T-helper 17 cell (primary cell): ENCODE measurements around the gene MOAP1. TPM values are rescaled to one million over a fixed set of nuclear protein-coding genes. Genes with fewer than 3 reads are reported as not detected.
"Not testable (repeated sequence)": the region's sequence is repeated elsewhere in the genome, so short reads cannot be mapped to it uniquely, and the experiment has no call there.

ENCODE experiments used
- ATAC-seq: fragments of 150-1000 bp; cut with Tn5 transposase; 2 replicates; pipeline ENCODE4 v1.10.0; 2021; ENCODE audit warnings: mild to moderate bottlenecking, moderate library complexity
- DNase-seq, 3 donors: peaks; one replicate each; pipeline versions ENCODE4 v3.0.0 to v3.0.0-alpha.2; 2020 to 2021
- H3K9me3 ChIP-seq: one replicate; pipeline ENCODE4 v1.7.0; 2013; ENCODE audit warnings: low read length, mild to moderate bottlenecking; ENCODE audit not compliant: control insufficient read depth, poor library complexity, severe bottlenecking
- H3K27ac Mint-ChIP-seq: one replicate; pipeline ENCODE4 v1.8.0; 2022; ENCODE audit warnings: mild to moderate bottlenecking, moderate library complexity, mixed read lengths
- H3K27me3 Mint-ChIP-seq: one replicate; pipeline ENCODE4 v1.8.0; 2022; ENCODE audit warnings: mixed read lengths
- H3K36me3 Mint-ChIP-seq: one replicate; pipeline ENCODE4 v1.8.0; 2022; ENCODE audit warnings: low read depth, mixed read lengths
- H3K4me1 Mint-ChIP-seq: one replicate; pipeline ENCODE4 v1.8.0; 2022; ENCODE audit warnings: mild to moderate bottlenecking, mixed read lengths
- H3K4me3 Mint-ChIP-seq: one replicate; pipeline ENCODE4 v1.8.0; 2022; ENCODE audit warnings: mild to moderate bottlenecking, moderate library complexity, mixed read lengths
- total RNA-seq, 4 donors: library from RNA in 2 of 4; stranded (reverse) in 2 of 4; gene quantifications; one replicate each; pipeline ENCODE4 v1.2.3 and lab custom pipeline; 2022 to 2026

MOAP1 gene
- total RNA-seq, 2 donors from 2014 or later, result 70.5 to 91.5 TPM

DNA sequence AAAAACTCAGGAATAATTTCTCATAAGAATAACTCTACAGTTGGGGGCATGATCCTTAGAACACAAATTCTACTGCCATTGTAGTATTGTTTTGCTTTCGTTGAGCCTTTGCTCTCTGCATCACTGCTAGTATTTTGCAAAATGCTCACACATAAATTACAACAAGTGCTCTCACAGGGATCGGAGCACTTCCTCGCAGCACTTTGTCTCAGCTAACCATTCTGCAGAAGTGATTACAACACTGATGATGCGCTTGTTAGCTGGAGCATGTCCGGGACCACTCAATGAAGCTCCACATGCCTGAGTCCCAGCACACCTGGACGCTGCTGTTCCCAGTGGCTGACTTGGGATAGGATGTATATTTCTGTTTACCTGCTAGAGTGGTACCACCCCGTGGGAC lies 31.6 kb downstream of the MOAP1 start:
- ATAC-seq, result no peak
- Mint-ChIP-seq H3K36me3 (no peaks in the 10 kb centered on the region), H3K27ac (no peak overlapping the region), H3K27me3 (peaks cover 6% of the 10 kb centered on the region), H3K4me3 (no peak overlapping the region), H3K4me1 (peaks cover 6% of the 10 kb centered on the region)
- no peak for DNase-seq
- H3K9me3 ChIP-seq, result no peaks in the 10 kb centered on the region

DNA sequence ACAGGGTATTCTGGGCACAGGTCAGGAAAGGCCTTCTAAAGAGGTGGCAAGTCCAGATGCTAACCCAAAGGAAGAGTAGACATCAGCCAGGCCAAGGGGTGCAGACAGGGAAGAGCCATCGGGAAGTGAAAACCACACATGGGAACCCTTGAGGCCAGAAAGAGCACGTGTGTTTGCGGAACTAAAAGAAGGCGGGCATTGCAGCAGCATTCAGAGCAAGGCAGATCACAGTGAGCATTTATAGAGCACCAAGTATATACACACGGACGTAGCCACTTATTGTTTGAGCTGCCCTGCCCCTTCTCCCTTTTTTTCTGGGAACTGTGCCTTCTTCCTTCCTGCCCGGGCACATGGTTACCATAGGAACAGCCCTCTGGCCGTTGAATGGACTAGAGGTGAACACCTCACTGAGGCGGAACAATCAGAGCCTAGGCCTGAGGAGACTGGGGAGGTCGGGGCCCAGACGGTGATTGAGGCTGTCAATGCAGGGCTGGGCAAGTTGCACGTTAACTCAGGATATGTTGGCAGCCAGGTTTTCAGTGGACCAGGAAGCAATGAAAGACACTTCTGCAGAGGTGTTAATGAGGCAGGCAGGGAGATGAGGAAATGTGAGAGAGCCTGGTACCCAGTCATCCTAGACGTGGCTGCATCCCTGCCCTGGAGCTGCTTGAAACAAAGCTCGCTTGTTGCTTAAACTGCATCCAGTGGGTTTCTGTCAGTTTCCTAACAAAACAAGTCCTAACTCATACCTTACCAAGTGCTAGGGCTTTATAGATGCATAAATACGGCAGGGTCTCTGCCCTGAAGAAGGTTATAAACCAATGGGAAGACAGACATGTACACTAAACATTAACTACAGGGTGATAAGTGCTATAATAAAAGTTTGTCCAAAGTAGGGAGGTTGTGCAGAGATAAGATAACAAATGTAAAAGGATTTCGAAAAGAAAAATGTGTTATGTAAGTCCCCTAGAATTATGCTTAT lies 34.2 kb downstream of the MOAP1 start:
- Mint-ChIP-seq H3K4me3 (no peak overlapping the region), H3K27me3 (peaks cover 11% of the 10 kb centered on the region), H3K27ac (no peak overlapping the region), H3K36me3 (no peaks in the 10 kb centered on the region), H3K4me1 (peaks cover 9% of the 10 kb centered on the region)
- DNase-seq (no peak), ATAC-seq (no peak)
- H3K9me3 ChIP-seq, result no peaks in the 10 kb centered on the region

DNA sequence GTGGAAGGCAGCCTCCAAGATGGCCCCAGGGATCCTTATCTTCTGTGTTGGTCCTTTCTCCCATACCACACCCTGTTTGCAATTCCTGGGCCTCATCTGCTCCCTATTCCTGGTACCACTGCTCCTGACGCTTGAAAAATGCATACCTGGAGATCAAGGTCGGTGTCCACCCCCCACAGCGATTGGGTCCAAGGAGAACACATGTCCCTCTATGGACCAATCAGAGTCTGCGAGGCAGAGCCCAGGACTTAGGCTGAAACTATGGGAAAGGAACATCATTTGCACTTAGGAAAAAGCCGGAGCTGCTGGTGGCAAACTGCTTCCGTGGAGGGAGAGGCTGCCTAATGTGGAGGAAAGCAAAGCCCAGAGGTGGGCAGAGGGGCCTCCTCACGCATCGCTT lies 35.7 kb downstream of the MOAP1 start:
- Mint-ChIP-seq H3K36me3 (no peaks in the 10 kb centered on the region), H3K4me1 (peaks cover 9% of the 10 kb centered on the region), H3K27me3 (peaks cover 11% of the 10 kb centered on the region), H3K27ac (no peak overlapping the region), H3K4me3 (no peak overlapping the region)
- no peaks in the 10 kb centered on the region for H3K9me3 ChIP-seq
- DNase-seq, result no peak
- ATAC-seq, result no peak

DNA sequence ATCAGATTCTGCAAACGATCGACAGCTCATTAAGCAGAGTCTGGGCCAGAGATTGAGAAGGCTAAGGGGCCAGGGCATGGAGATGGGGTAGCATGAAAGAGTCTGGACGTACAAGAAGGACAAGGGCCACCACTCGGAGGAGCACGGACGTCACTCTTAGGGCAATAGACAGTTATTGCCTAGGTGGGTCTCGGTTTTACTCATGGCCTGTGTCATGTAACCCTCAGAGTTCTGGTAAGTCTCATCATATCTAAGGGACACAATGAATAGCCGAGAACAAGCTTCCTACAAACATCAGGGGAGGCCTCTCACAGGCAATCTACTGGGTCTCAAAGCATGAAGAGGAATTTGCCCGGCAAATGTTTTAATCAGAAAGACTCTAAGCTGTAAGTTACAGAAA lies 38.6 kb downstream of the MOAP1 start:
- DNase-seq, result no peak
- H3K27ac Mint-ChIP-seq, result peak overlapping the region; percentile 41
- no peak overlapping the region for H3K4me3 Mint-ChIP-seq
- no peaks in the 10 kb centered on the region for H3K36me3 Mint-ChIP-seq
- peaks cover 7% of the 10 kb centered on the region for H3K4me1 Mint-ChIP-seq
- peaks cover 11% of the 10 kb centered on the region for H3K27me3 Mint-ChIP-seq
- no peak for ATAC-seq
- H3K9me3 ChIP-seq, result no peaks in the 10 kb centered on the region

DNA sequence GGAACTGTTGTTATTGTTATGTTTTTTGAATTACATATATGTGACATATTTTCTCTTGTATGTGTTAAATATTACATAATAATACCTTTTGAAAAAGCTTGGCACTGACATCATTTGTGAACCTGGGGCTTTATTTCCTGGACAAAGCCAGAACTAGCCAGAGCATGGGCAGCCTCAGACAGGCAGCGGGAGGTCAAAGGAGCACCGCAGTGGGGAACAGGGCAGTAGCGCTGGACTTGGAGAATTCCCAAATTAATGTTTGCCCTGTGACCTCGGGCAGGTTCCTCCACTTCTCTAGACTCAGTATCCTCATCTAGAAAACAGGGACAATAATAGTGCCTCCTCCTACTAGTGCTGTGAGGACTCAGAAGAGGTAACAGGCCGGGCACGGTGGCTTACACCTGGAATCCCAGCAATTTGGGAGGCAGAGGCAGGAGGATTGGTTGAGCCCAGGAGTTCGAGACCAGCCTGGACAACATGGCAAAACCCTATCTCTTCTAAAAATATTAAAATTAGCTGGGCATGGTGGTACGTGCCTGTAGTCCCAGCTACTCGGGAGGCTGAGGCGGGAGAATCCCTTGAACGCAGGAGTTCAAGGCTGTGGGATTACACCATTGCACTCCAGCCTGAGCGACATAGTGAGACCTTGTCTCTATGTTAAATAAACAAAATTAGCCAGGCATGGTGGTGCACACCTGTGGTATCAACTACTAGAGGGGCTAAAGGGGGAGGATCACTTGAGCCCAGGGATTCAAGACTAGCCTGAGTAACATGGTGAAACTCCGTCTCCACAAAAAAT lies 41.6 kb downstream of the MOAP1 start:
- H3K4me1 Mint-ChIP-seq, result peaks cover 8% of the 10 kb centered on the region
- no peaks in the 10 kb centered on the region for H3K36me3 Mint-ChIP-seq
- H3K9me3 ChIP-seq, result no peaks in the 10 kb centered on the region
- ATAC-seq, result no peak
- DNase-seq, result no peak
- peaks cover 4% of the 10 kb centered on the region for H3K27me3 Mint-ChIP-seq
- no peak overlapping the region for H3K4me3 Mint-ChIP-seq
- H3K27ac Mint-ChIP-seq, result no peak overlapping the region

DNA sequence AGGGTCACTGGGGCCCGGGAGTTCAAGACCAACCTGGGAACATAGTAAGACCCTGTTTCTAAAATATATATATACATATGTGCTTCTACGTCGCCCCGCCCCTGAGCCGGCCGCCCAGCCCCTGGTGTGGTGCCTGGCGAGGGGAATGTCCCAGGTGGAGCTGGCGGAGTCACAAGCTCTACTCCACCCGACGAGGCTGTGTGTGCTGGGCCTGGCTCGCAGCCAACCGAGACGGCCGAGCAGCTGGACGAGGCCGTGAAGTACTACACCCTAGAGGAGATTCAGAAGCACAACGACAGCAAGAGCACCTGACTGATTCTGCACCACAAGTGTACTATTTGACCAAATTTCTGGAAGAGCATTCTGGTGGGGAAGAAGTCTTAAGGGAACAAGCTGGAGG lies 46.8 kb downstream of the MOAP1 start:
- ATAC-seq (no peak), DNase-seq (no peak)
- H3K27me3 Mint-ChIP-seq, result no peaks in the 10 kb centered on the region
- no peak overlapping the region for H3K4me3 Mint-ChIP-seq
- no peak overlapping the region for H3K27ac Mint-ChIP-seq
- no peaks in the 10 kb centered on the region for H3K36me3 Mint-ChIP-seq
- peaks cover 5% of the 10 kb centered on the region for H3K4me1 Mint-ChIP-seq
- H3K9me3 ChIP-seq, result no peaks in the 10 kb centered on the region

DNA sequence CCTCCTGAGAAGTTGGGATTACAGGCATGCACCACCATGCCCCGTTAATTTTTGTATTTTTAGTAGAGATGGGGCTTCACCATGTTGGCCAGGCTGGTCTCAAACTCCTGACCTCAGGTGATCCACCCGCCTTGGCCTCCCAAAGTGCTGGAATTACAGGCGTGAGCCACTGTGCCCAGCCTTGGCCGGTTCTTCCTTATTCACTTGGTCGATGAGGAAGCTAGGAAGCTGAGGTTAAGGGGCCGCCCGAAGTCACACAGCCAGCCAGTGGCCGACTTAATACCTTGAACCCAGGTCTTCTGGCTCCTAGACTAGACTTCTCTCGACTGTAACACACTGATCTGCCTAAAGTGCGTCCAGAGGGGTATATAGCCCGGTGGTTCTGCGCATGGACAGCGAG lies 48.2 kb downstream of the MOAP1 start:
- not testable (repeated sequence) for ATAC-seq, H3K27me3 Mint-ChIP-seq, H3K9me3 ChIP-seq, H3K36me3 Mint-ChIP-seq, H3K27ac Mint-ChIP-seq, H3K4me3 Mint-ChIP-seq, DNase-seq, H3K4me1 Mint-ChIP-seq

DNA sequence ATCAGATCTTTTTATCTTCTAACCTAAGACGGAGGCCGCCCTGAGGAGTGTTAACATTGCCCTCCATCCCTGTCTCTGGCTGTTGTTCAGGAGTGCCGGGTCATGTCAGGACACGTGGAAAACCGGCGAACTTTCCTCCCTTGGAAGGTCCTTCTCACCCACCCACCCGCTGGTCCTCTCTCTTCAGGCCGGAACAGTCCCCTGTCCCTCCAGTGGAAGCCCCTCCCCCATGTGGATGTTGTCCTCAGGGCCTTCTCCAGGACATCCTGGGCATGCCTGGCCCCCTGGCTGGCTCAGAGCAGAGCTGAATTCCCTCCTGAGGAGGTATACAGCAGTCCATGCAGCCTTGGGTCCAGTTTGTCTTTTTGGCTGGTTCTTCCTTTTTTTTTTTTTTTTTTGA lies 48.7 kb downstream of the MOAP1 start:
- DNase-seq (no peak), ATAC-seq (no peak)
- no peak overlapping the region for H3K4me3 Mint-ChIP-seq
- H3K27ac Mint-ChIP-seq, result no peak overlapping the region
- no peaks in the 10 kb centered on the region for H3K27me3 Mint-ChIP-seq
- H3K36me3 Mint-ChIP-seq, result no peaks in the 10 kb centered on the region
- no peaks in the 10 kb centered on the region for H3K9me3 ChIP-seq
- H3K4me1 Mint-ChIP-seq, result peaks cover 5% of the 10 kb centered on the region

DNA sequence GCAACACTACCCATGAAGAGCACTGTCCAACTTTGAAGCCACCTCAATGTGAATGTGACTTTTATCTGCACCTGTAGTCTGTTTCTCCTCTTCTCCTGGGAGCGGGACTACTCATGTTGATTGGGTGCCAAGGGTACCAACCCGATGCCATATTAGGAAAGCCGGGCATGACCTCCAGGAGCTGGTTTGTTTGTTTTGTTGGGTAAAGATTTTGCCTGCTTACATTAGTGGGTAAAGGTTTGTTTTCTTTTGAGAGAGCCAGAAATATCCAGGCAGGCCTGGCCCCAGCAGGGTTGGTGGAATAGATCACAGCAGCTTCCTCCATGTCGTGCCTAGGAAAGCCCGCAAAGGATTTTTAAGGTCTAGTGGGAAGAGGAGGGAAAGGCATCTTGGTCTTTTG lies 49.3 kb downstream of the MOAP1 start:
- H3K27me3 Mint-ChIP-seq, result no peaks in the 10 kb centered on the region
- no peak overlapping the region for H3K27ac Mint-ChIP-seq
- H3K4me1 Mint-ChIP-seq, result peaks cover 5% of the 10 kb centered on the region
- DNase-seq (no peak), ATAC-seq (no peak)
- H3K9me3 ChIP-seq, result no peaks in the 10 kb centered on the region
- no peak overlapping the region for H3K4me3 Mint-ChIP-seq
- H3K36me3 Mint-ChIP-seq, result no peaks in the 10 kb centered on the region

DNA sequence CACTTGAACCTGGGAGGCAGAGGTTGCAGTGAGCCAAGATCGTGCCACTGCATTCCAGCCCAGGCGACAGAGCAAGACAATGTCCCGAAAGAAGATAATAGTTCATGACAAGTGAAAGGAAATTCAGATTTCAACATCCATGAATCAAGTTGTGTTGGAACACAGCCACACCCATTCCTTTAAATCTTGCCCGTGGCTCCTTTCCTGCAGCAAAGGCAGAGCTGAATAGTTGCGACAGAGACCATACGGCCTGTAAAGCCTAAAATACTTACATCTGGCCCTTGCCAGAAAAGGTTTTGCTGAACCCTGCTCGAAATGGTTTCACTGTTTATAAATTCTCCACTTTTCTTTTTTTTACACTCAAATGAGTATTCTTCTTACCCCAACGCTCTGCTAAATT lies 51.2 kb downstream of the MOAP1 start:
- no peaks in the 10 kb centered on the region for H3K9me3 ChIP-seq
- H3K4me3 Mint-ChIP-seq, result no peak overlapping the region
- no peaks in the 10 kb centered on the region for H3K36me3 Mint-ChIP-seq
- no peak overlapping the region for H3K27ac Mint-ChIP-seq
- H3K4me1 Mint-ChIP-seq, result no peaks in the 10 kb centered on the region
- no peak for DNase-seq
- H3K27me3 Mint-ChIP-seq, result no peaks in the 10 kb centered on the region
- ATAC-seq, result no peak

DNA sequence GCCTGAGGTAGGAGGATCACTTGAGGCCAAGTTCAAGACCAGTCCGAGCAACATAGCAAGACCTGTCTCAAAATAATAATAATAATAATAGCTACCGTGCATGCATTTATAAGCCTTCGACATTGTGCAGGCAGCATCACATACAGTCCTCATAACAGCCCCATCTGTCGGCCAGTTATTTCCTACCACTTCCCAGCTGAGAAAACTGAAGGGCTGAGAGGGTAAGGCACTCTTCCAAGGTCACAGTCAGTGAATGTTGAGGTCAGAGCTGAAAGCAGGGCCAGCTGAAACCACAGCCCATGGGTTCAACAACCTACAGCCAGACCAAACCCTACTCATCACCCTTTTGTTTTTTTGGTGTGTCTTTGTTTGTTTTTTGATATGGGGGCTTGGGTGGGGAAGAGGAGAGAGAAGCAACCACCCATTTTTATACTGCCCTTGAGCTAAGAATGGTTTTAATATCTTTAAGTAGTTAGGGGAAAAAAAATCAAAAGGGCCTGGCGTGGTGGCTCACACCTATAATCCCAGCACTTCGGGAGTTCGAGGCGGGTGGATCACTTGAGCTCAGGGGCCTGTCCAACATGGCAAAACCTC lies 52.1 kb downstream of the MOAP1 start:
- Mint-ChIP-seq H3K27me3 (no peaks in the 10 kb centered on the region), H3K4me1 (no peaks in the 10 kb centered on the region), H3K27ac (no peak overlapping the region), H3K4me3 (no peak overlapping the region), H3K36me3 (no peaks in the 10 kb centered on the region)
- DNase-seq (no peak), ATAC-seq (peak; percentile 72)
- H3K9me3 ChIP-seq, result no peaks in the 10 kb centered on the region
